ENCODE measurements around the gene GBP2. TPM values are rescaled to one million over a fixed set of nuclear protein-coding genes. Genes with fewer than 3 reads are reported as not detected.
A peak's percentile ranks its signal among the peaks of the same experiment; 100 is the strongest.

GBP2 gene
- total and polyA plus RNA-seq, 12 donors: 13.8 to 356 (median 204) TPM

GRCh38 chr1:89166705-89167104 is 40.8 kb upstream of the GBP2 start:
- WGBS, 4 donors: 59 to 83% (median 75%) methylated on average over 1 of the region's 1 CpG

DNA sequence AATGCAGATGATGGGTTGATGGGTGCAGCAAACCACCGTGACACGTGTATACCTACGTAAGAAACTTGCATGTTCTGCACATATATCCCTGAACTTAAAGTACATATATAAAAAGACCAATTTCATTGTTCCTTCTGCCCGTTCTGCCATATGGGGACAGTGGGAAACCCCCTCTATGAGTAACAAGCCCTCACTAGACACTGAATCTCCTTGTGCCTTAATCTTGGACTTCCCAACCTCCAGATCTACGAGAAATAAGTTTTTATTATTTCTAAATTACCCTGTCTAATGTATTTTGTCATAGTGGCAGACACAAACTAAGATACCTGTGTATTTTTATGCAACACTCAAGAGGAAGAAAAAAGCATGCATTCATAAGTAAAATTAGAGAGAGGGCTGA is 39.9 kb upstream of the GBP2 start:
- Histone ChIP-seq H3K9me3 (replicated peaks in 1 of 3) (no peaks in the 10 kb centered on the region), H3K27ac (no peak overlapping the region), H3K36me3 (replicated peaks in 1 of 2) (no peaks in the 10 kb centered on the region), H3K4me3 (no peak overlapping the region), H3K4me1 (replicated peaks in 1 of 2) (peaks cover 0 to 4% of the 10 kb centered on the region in 2 donors), H3K27me3 (no peaks in the 10 kb centered on the region)
- 91 to 96% (median 95%) methylated on average over 5 of the region's 5 CpGs for WGBS, 4 donors
- DNase-seq: no peak
- intact Hi-C loops (cut with DNase I): no loop called here
- TF ChIP-seq POLR2A (IDR thresholded peaks at IDR 0.05): no peak

More at GRCh38 chr1:89166705-89167104, 40.8 kb upstream of the GBP2 start:
- Histone ChIP-seq H3K4me1 (replicated peaks in 1 of 2) (peaks cover 0 to 4% of the 10 kb centered on the region in 2 donors), H3K9me3 (replicated peaks in 1 of 3) (no peaks in the 10 kb centered on the region), H3K27me3 (no peaks in the 10 kb centered on the region), H3K4me3 (no peak overlapping the region), H3K36me3 (replicated peaks in 1 of 2) (no peaks in the 10 kb centered on the region), H3K27ac (no peak overlapping the region)
- no peak for TF ChIP-seq POLR2A (IDR thresholded peaks at IDR 0.05)
- no peak for TF ChIP-seq CTCF (IDR thresholded peaks at IDR 0.05)
- intact Hi-C loops (cut with DNase I): no loop called here
- no peak for DNase-seq

DNA sequence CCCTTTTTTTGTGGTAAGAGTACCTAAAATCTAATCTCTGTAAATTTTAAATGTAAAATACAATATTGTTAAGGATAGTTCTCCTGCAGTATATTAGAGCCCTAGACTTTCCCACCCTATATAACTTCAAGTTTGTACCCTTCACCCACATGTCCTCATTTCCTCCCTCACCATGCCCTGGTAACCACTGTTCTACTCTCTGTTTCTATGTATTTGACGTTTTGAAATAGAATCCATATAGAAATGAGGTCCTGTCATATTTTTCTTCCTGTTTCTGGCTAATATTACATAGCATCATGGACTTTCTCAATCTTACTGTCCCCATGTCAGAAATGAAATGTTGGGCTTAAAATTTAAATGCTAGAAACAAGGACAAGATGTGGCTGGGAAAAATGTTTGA is 25.1 kb upstream of the GBP2 start:
- no peaks in the 10 kb centered on the region for H3K36me3 ChIP-seq (replicated peaks in 1 of 2)
- TF ChIP-seq CTCF (IDR thresholded peaks at IDR 0.05) (no peak), POLR2A (IDR thresholded peaks at IDR 0.05) (no peak)
- intact Hi-C loops (cut with DNase I): no loop called here
- no peak overlapping the region for H3K27ac ChIP-seq
- H3K4me1 ChIP-seq (replicated peaks in 1 of 2): no peaks in the 10 kb centered on the region
- no peak for DNase-seq
- 25 to 50% (median 37%) methylated on average over 1 of the region's 1 CpG for WGBS, 4 donors
- H3K27me3 ChIP-seq: no peaks in the 10 kb centered on the region
- no peak overlapping the region for H3K4me3 ChIP-seq
- no peaks in the 10 kb centered on the region for H3K9me3 ChIP-seq (replicated peaks in 1 of 3)

DNA sequence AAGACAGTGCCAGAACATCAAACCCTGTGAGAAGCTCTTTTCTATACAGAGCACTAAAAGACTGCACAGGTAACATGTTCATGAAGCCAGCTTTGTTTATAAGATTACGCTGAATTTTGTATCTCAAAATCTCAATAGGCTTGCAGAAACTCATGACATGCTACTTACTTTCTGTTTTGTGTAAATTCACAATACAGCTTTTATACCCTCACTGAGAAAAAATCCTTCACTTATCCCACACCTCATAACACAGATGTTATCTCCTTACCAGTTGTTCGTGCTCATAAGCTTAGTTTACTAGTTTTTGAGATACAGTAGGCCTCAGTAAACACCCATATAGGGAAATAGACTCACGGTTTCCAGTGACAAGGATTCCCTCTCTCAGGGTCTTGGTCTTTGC is 24.1 kb upstream of the GBP2 start:
- Histone ChIP-seq H3K27ac (no peak overlapping the region), H3K4me3 (no peak overlapping the region), H3K9me3 (replicated peaks in 1 of 3) (no peaks in the 10 kb centered on the region), H3K36me3 (replicated peaks in 1 of 2) (no peaks in the 10 kb centered on the region), H3K4me1 (replicated peaks in 1 of 2) (no peaks in the 10 kb centered on the region), H3K27me3 (no peaks in the 10 kb centered on the region)
- TF ChIP-seq CTCF (IDR thresholded peaks at IDR 0.05) (no peak), POLR2A (IDR thresholded peaks at IDR 0.05) (no peak)
- no peak for DNase-seq
- 86 to 92% (median 90%) methylated on average over 3 of the region's 3 CpGs for WGBS, 4 donors
- intact Hi-C loops (cut with DNase I): no loop called here

DNA sequence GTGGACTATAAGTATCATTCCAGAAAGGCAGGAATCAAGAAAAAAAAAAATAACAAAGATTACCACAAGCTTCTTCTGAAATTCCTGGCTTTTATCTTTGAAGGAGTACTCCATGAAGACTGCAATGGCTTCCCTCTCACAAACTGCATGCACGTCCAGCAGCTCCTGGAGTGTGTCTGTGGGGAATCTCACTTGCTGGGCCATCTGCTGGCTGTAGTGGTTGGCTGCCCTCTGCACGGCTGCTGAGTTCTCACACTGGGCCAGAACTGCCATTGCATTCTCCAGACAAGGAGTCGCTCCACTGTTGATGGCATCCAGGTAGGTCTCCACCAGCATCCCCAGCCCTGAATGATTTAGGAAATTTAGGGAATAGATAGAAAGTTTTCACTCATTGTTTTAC is 23.3 kb upstream of the GBP2 start:
- H3K27ac ChIP-seq: no peak overlapping the region
- H3K4me3 ChIP-seq: no peak overlapping the region
- H3K4me1 ChIP-seq (replicated peaks in 1 of 2): no peaks in the 10 kb centered on the region
- H3K27me3 ChIP-seq: no peaks in the 10 kb centered on the region
- TF ChIP-seq CTCF (IDR thresholded peaks at IDR 0.05) (peak in 5 of 6 experiments; percentile 16 to 49 (median 39)), POLR2A (IDR thresholded peaks at IDR 0.05) (no peak)
- no peaks in the 10 kb centered on the region for H3K9me3 ChIP-seq (replicated peaks in 1 of 3)
- peak; percentile 30 to 78 (median 63) for DNase-seq
- 51 to 63% (median 56%) methylated on average over 3 of the region's 3 CpGs for WGBS, 4 donors
- H3K36me3 ChIP-seq (replicated peaks in 1 of 2): no peaks in the 10 kb centered on the region
- intact Hi-C loops (cut with DNase I): no loop called here

All from adrenal gland (tissue), 12 donors.